Mesodermal cell (in vitro differentiated cells): ENCODE measurements around the gene CCNE1.
"Not testable (repeated sequence)": the region's sequence is repeated elsewhere in the genome, so short reads cannot be mapped to it uniquely, and the experiment has no call there.

Source experiments
- H3K27ac ChIP-seq: 2 replicates; pipeline ENCODE4 v1.7.0; 2013; ENCODE audit warnings: mild to moderate bottlenecking, low read depth, low read length, moderate library complexity; ENCODE audit not compliant: severe bottlenecking
- H3K36me3 ChIP-seq: 2 replicates; pipeline ENCODE4 v1.7.1; 2013; ENCODE audit warnings: mild to moderate bottlenecking, low read length, moderate library complexity; ENCODE audit not compliant: control insufficient read depth, insufficient read depth
- H3K4me1 ChIP-seq: one replicate; pipeline ENCODE4 v1.7.1; 2013; ENCODE audit warnings: mild to moderate bottlenecking, low read length; ENCODE audit not compliant: insufficient read depth, control insufficient read depth, poor library complexity, severe bottlenecking
- H3K4me3 ChIP-seq: 2 replicates; pipeline ENCODE4 v1.7.0; 2013; ENCODE audit warnings: low read length, control low read depth, mild to moderate bottlenecking; ENCODE audit not compliant: insufficient read depth, poor library complexity, severe bottlenecking; ENCODE audit errors: extremely low read depth
- H3K9me3 ChIP-seq: 2 replicates; pipeline ENCODE4 v1.7.1; 2013; ENCODE audit warnings: mild to moderate bottlenecking, low read length, moderate library complexity; ENCODE audit not compliant: control insufficient read depth
- WGBS, 2 experiments: methylation state at CpG; one replicate each; pipeline ENCODE4 v1.1.5; 2013; ENCODE audit warnings: missing lambda C conversion rate in 2 of 2; ENCODE audit not compliant: insufficient coverage in 2 of 2; 5-methylcytosine and 5-hydroxymethylcytosine counted together

CCNE1 gene

GRCh38 chr19:29787281-29787680, 24.5 kb upstream of the CCNE1 start:
- Histone ChIP-seq H3K4me1 (no peaks in the 10 kb centered on the region), H3K27ac (no peak overlapping the region), H3K4me3 (no peak overlapping the region), H3K36me3 (no peaks in the 10 kb centered on the region), H3K9me3 (no peaks in the 10 kb centered on the region)
- WGBS, 2 experiments, result 83 to 85% methylated on average over 2 to 4 of the region's 4 CpGs

- H3K36me3 ChIP-seq, result no peaks in the 10 kb centered on the region
- no peaks in the 10 kb centered on the region for H3K4me1 ChIP-seq
- WGBS, 2 experiments, result 94% methylated on average over 3 of the region's 3 CpGs; no CpG with 5 or more reads in 1 of the 2 experiments
- H3K27ac ChIP-seq, result no peak overlapping the region
- no peak overlapping the region for H3K4me3 ChIP-seq
- H3K9me3 ChIP-seq, result no peaks in the 10 kb centered on the region
These were observed 22.8 kb upstream of the CCNE1 start for GRCh38 chr19:29789007-29789406.

- H3K4me1 ChIP-seq, result no peaks in the 10 kb centered on the region
- 83 to 96% methylated on average over 9 to 10 of the region's 11 CpGs for WGBS, 2 experiments
- H3K36me3 ChIP-seq, result no peaks in the 10 kb centered on the region
- H3K4me3 ChIP-seq, result no peak overlapping the region
- H3K9me3 ChIP-seq, result no peaks in the 10 kb centered on the region
- H3K27ac ChIP-seq, result no peak overlapping the region
These were observed 18.6 kb upstream of the CCNE1 start for GRCh38 chr19:29793116-29793727.

- H3K27ac ChIP-seq, H3K4me3 ChIP-seq, H3K9me3 ChIP-seq, H3K36me3 ChIP-seq, H3K4me1 ChIP-seq: not testable (repeated sequence)
- WGBS, 2 experiments, result 68 to 81% methylated on average over 3 to 4 of the region's 7 CpGs
These were observed 17.3 kb upstream of the CCNE1 start for GRCh38 chr19:29794490-29794889.

- no peak overlapping the region for H3K27ac ChIP-seq
- WGBS, 2 experiments, result 93 to 94% methylated on average over 8 to 10 of the region's 16 CpGs
- no peaks in the 10 kb centered on the region for H3K9me3 ChIP-seq
- no peaks in the 10 kb centered on the region for H3K4me1 ChIP-seq
- no peaks in the 10 kb centered on the region for H3K36me3 ChIP-seq
- no peak overlapping the region for H3K4me3 ChIP-seq
These were observed 16.2 kb upstream of the CCNE1 start for GRCh38 chr19:29795461-29796172.

GRCh38 chr19:29796173-29796573, 15.6 kb upstream of the CCNE1 start:
- WGBS, 2 experiments, result 79 to 80% methylated on average over 3 to 4 of the region's 9 CpGs
- no peaks in the 10 kb centered on the region for H3K36me3 ChIP-seq

GRCh38 chr19:29798774-29799497, 12.9 kb upstream of the CCNE1 start:
- Histone ChIP-seq H3K9me3 (no peaks in the 10 kb centered on the region), H3K36me3 (no peaks in the 10 kb centered on the region), H3K27ac (no peak overlapping the region), H3K4me1 (no peaks in the 10 kb centered on the region), H3K4me3 (no peak overlapping the region)
- WGBS, 2 experiments, result 86 to 87% methylated on average over 6 of the region's 9 CpGs

More at GRCh38 chr19:29796173-29796573, 15.6 kb upstream of the CCNE1 start:
- Histone ChIP-seq H3K9me3 (no peaks in the 10 kb centered on the region), H3K4me3 (no peak overlapping the region), H3K27ac (no peak overlapping the region), H3K4me1 (no peaks in the 10 kb centered on the region)

- Histone ChIP-seq H3K9me3 (no peaks in the 10 kb centered on the region), H3K36me3 (no peaks in the 10 kb centered on the region), H3K27ac (no peak overlapping the region), H3K4me1 (no peaks in the 10 kb centered on the region), H3K4me3 (no peak overlapping the region)
- WGBS, 2 experiments, result 76 to 91% methylated on average over 10 to 11 of the region's 12 CpGs
These were observed 11.5 kb upstream of the CCNE1 start for GRCh38 chr19:29800100-29800825.

- not testable (repeated sequence) for H3K9me3 ChIP-seq, H3K4me3 ChIP-seq, H3K27ac ChIP-seq, H3K4me1 ChIP-seq, H3K36me3 ChIP-seq
- 91 to 96% methylated on average over 8 to 9 of the region's 13 CpGs for WGBS, 2 experiments
These were observed 7.8 kb upstream of the CCNE1 start for GRCh38 chr19:29803951-29804350.

- Histone ChIP-seq H3K36me3 (no peaks in the 10 kb centered on the region), H3K27ac (no peak overlapping the region), H3K9me3 (no peaks in the 10 kb centered on the region), H3K4me1 (peaks cover 6% of the 10 kb centered on the region), H3K4me3 (no peak overlapping the region)
- WGBS, 2 experiments, result 67 to 74% methylated on average over 1 to 3 of the region's 3 CpGs
These were observed 7.3 kb upstream of the CCNE1 start for GRCh38 chr19:29804493-29804892.
